ENCODE results near the gene SKIC2.
"Not testable (repeated sequence)": the region's sequence is repeated elsewhere in the genome, so short reads cannot be mapped to it uniquely, and the experiment has no call there.

The SKIC2 gene

DNA sequence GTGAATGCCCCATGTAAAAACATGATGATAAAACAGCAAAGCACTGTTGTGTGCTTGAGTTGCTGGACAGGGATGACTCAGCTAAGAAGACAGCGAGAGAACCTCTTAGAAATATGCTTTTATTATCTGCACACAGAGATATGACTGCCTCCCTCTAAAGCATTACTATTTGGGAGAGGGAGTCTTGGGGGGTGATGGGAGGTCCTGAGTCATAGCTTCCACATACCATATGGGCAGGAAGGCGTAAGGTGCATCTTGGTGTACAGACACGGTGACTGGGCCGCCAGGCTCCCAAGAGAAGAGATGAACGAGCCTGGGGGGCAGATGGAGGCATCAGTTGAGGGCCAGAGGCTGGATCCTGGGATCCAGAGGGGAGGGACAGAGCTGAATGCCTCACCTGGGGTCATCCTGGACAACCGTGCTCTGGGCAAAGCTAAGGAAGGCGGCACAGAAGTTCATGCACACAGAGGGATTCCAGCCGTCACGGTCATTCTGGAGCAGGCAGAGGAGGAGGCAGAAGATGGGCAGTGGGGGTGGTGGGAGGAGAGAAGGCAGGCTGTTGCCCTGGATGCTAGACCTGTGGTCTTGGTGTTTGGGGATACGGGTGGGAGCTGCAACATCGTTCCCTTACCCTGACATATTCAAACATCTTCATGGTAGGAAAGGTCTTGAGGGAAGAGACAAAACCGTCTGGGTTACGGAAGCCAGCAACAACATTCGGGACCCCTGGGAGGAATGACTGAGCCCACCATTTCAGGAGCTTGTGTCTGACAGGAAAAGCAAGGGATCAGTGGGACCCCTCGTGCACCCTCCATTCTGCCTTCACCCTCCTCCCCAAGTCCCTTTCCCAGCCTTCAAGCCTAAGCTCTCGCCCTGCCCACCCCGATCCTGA, 11.0 kb downstream of the SKIC2 start:
- no peak for FAIRE-seq

DNA sequence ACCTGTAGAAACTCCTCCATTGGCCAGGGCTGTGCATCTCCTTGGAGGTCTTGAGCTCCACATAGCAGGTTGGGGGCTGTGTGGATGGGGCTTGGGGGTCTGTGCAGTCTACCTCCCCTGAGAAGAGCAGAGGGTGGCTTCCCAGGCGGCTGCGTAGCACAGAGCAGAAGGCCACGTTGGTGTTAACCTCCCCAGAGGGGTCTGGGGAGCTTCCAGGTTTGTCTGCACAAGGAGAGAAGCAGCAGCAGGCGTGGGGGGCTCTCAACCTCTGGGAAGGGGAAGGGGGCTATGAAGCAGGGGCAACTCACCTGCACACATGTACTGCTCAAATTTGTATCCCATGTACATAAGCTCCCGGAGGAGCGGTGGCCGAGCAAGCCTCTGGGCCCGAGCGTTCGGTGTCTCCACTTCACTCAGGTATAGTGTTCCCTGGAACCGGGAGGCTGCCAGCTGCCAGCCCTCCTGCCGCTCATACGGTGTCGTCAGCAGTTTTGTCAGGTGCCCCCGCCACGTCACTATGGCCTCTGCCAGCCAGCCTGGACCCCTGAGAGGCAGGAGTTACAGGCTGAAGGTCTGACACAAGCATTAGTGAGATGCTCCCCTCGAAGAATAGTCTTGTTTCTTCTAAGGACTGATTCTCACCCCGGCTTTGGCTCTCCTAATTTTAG, 11.8 kb downstream of the SKIC2 start:
- FAIRE-seq = no peak

DNA sequence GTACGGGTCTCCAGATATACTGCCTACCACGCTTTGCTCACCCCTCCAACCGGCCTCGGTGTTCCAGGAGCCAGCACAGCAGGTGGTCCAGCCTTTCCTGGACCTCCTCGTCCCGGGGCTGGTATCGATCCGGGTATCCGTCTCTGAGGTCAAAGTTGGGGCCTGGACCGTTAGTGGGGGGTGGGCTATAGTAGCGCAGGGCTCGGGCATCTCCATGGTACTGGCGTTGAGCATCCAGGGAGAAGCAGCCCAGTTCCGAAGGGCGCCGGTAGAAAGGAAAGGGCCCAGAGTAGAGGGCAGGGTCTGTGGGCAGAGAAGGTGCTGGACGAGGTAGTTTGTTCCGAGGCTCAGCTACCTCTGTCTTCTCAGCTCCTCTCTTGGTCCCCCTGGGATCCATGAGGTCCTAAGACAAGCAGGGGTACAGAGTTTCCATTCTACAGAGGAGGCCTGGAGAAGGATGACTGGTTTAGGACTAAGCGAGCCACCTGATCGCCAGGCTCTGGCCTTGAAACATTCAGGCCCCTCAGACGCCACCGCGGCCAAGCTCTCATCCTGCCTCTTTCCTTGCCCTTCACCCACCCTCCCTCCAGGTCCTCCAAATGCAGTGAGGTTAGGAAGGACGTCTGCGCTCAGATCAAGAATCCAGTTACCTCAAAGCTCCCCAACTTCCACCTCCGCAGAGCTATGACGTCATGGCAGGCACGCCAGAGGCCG, 12.5 kb downstream of the SKIC2 start:
- FAIRE-seq = no peak

DNA sequence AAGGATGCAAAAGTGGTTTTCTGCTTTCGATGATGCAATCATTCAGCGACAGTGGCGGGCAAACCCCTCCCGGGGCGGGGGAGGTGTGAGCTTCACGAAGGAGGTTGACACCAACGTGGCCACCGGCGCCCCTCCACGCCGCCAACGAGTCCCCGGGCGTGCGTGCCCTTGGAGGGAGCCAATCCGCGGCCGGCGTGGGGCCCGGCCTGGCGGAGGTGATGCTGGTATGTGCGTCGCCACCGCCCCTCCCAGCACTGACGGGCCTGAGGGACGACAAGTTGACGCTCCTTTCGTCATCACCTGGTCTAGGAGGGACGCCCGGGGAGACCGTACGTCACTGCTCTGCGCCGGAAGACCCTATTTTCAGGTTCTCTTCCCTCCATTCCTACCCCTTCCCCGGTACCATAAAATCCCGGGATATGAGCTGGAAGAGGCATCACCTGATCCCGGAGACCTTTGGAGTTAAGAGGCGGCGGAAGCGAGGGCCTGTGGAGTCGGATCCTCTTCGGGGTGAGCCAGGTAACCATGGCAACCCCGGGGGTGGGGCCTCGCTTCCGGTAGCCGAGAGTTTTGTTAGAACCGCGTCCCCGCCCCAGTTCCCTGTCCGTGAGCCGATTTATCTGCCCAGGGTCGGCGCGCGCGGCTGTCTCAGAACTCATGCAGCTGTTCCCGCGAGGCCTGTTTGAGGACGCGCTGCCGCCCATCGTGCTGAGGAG, 13.2 kb downstream of the SKIC2 start, which contains the start of gene DXO:
Gene DXO (minus strand): TSS at position 146 of the 716 bp plus-strand sequence. CDS start 463 bp downstream, outside the sequence.
- no peak for FAIRE-seq

DNA sequence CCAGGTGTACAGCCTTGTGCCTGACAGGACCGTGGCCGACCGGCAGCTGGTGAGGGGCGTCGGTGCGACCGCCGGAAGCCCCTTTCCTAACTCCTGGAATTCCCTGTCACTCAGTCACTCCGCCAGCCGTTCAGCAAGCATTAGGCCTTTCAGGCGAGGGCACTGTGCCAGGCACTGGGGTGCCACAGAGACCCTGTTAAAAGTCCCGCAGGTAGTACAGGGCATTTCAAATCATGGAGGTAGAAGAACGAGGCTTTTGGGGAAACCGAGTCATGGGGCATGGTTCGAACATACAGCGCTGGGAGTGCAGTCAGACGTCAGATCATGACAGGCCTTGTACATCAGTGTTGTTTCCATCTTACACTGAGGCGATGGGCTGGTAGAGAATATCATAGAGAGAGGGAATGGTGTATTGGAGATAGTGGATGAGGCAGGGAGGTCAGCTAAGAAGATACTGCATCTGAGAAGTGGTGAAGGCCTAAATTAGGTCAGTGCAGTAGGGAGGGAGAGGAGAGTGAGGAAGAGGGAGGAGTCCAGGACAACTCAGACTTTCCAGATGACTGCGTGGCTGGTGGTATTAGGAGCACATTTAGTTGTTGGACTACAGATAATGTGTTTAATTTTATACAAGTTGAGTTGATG, 13.9 kb downstream of the SKIC2 start:
- no peak for FAIRE-seq

DNA sequence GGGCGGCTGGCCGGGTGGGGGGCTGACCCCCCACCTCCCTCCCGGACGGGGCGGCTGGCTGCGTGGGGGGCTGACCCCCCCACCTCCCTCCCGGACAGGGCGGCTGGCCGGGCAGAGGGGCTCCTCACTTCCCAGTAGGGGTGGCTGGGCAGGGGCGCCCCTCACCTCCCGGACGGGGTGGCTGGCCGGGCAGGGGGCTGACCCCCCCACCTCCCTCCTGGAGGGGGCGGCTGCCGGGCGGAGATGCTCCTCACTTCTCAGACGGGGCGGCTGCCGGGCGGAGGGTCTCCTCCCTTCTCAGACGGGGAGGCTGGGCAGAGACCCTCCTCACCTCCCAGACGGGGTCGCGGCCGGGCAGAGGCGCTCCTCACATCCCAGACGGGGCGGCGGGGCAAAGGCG, 17.1 kb downstream of the SKIC2 start:
- FAIRE-seq = not testable (repeated sequence)

DNA sequence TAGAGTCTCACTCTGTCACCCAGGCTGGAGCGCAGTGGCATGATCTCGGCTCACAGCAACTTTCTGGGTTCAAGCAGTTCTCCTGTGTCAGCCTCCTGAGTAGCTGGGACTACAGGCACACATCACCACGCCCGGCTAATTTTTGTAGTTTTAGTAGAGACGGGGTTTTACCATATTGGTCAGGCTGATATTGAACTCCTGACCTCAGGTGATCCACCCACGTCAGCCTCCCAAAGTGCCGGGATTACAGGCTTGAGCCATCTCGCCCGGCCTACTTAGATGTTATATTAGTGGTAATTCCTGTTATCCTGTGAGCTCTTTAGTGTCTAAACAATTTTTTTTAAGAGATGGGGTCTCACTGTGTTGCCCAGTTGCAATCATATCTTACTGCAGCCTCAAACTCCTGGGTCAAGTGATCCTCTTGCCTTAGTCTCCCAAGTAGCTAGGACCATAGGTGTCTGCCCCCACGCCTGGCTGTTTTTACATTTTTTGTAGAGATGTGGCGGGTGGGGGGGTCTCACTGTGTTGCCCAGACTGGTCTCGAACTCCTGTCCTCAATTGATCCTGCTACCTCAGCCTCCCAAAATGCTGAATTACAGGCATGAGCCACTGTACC, 18.9 kb downstream of the SKIC2 start:
- no peak for FAIRE-seq

DNA sequence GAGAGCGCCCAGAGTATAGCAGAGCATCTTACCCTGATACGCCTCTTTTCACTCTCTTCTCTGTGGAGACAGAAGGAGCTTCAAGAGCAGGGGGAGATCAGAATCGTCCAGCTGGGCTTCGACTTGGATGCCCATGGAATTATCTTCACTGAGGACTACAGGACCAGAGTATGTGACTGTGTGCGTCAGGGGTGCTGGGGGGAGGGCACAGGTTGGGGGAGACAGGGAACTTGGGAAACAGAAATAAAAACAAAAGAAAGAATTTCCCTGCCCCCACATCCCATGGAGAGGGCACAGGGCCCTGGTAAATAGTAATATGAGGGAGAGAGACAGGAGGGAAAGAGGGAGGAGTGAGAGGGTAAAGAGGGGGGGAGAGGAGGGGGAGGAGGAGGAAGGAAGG, 19.9 kb downstream of the SKIC2 start:
- no peak for FAIRE-seq

DNA sequence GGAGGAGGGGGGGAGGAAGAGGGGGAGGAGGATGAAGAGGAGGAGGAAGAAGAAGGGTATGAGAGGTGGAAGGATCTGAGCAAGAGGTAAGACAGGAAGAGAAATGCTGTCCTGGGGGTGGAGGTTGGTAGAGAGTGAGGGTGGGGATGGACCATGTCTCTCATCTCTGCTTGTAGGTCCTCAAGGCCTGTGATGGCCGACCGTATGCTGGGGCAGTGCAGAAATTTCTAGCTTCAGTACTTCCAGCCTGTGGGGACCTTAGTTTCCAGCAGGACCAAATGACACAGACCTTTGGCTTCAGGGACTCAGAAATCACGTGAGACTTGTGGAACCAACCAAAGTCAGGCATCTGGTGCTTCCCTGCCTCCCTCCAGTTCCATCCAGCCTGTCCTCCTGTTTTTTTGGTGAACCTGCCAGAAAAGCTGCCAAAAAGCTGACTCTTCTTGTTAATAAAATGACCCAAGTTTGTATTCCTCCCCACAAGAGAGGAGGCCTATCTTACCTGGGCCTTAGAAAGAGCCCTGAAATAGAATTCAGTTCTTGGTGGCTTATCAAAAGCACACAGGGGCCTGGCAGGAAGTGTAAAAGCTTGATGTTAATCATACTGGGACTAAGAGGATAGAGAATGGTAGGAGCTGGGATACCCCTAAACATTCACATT, 20.4 kb downstream of the SKIC2 start:
- FAIRE-seq = no peak

DNA sequence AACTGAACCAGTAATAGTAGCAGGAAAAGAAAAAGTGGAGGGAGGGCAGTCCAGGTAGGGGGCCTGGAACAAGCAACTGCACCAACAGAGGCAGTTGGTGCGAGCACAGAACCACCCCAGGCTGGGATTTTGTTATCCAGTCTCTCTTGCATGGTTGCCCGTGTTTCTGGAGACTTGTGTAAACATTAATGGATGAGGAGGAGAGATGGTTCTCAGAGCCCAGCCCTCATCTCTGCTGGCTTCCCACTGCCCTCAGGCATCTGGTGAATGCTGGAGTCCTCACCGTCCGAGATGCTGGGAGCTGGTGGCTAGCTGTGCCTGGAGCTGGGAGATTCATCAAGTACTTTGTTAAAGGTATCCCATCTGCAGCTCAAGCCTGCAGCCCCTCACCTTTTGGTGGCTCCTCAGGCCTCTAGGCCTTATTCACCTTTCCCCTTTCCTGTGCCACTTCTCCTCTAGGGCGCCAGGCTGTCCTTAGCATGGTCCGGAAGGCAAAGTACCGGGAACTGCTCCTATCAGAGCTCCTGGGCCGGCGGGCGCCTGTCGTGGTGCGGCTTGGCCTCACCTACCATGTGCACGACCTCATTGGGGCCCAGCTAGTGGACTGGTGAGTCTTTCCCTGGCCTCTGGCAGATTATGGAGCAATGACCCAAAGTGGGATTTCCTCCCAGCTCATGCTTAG, 21.4 kb downstream of the SKIC2 start:
- not testable (repeated sequence) for FAIRE-seq

DNA sequence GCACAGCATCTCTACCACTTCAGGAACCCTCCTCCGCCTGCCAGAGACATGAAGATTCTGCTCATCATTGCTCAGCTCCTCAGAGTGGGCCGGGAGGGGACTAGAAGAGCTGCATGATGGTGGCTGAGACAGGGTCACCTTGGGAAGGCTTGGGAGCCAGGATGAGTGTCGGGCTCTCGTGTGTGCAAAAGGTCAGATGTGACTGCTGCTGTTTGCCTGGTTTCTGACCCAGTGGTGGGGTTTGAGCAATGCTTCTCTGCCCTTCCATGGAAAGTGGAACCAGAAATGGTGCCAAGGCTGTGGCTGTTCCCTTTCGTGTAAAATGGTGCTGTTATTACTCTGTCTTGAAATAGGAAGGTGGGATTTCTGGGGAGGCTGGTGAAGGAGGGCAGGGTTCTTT, 22.0 kb downstream of the SKIC2 start:
- not testable (repeated sequence) for FAIRE-seq

DNA sequence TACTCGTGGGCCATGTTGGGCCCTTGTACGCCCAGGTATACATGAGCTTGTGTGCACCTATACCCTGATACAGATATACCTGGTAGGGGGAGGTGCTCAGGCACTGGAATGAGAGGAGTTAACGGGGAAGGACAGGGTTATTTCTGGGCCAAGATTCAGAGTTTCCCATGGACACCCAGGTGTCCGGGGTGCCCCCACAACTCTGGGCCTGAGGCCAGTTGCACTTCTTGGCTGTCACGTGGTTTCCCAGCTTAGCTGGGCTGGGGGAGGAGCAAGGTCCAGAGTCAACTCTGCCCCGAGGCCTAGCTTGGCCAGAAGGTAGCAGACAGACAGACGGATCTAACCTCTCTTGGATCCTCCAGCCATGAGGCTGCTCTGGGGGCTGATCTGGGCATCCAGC, 22.8 kb downstream of the SKIC2 start, which contains the start of gene C4A:
Gene C4A (plus strand): TSS at position 314 of the 400 bp plus-strand sequence. CDS start 51 bp downstream, at position 365.
- FAIRE-seq = not testable (repeated sequence)

DNA sequence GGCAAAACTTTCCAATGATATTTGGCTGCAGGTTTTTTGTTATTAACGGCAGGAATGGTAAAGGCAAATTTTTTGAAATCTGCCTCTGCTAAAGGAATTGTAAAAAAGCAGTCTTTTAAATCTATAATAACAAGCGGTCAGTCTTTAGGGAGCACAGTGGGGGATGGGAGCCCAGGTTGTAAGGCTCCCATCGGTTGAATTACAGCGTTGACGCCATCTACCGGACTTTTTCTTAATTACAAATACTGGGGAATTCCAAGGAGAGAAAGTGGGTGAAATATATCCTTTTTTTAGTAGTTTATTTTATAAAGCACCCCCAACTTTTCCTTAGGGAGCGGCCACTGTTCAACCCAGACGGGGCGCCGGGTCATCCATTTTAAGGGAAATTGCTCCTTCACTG, 30.4 kb downstream of the SKIC2 start:
- not testable (repeated sequence) for FAIRE-seq

DNA sequence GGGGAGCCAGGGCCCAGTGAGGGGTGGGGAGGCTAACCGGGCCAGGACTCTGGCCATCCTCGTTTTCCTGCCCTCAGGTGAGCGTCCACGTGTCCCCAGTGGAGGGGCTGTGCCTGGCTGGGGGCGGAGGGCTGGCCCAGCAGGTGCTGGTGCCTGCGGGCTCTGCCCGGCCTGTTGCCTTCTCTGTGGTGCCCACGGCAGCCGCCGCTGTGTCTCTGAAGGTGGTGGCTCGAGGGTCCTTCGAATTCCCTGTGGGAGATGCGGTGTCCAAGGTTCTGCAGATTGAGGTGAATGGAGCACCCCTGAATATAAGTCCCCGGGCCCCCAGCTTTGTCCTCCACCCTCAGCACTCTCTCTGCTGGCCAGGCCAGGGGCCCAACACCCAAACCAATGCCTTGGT, 35.4 kb downstream of the SKIC2 start:
- FAIRE-seq = not testable (repeated sequence)

DNA sequence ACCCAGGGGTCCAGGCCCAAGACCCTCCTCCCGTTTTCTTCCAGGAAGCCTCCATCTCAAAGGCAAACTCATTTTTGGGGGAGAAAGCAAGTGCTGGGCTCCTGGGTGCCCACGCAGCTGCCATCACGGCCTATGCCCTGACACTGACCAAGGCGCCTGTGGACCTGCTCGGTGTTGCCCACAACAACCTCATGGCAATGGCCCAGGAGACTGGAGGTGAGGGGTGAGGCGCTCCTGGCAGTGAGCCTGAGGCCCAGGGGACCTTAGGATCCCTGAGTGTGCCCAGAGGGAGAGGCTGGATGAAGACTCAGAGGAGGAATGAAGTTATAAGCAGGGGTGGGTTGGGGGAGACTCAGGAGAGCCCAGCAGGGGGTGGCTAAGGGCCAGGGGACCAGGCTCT, 37.4 kb downstream of the SKIC2 start:
- not testable (repeated sequence) for FAIRE-seq

DNA sequence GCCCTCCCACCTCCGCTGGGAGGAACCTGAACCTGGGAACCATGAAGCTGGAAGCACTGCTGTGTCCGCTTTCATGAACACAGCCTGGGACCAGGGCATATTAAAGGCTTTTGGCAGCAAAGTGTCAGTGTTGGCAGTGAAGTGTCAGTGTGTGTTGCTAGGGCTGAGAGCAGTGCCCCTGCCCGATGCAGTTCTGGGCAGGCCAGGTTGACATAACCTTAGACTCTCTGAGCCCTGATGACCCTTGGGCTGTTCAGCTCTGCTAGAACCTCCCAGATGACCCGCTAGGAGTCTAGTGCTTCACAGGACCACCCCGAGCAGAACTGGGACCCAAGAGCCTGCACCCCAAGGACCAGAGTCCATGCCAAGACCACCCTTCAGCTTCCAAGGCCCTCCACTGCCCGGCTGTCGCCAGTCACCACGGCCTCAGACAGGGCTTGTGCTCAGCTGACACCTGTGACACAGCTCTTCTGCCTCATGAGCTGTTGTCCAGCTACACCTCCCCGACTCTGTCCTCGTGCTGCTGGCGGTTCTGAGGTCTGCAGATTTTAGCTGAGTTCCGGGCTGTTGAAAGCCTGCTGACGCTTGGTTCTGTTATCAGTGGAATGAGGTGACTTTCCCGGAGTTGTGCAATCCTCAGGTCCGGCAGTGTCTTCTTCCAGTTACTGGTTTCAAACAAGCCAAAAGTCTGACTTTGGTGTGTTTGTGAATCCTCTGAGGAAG, 43.7 kb downstream of the SKIC2 start:
- not testable (repeated sequence) for FAIRE-seq

DNA sequence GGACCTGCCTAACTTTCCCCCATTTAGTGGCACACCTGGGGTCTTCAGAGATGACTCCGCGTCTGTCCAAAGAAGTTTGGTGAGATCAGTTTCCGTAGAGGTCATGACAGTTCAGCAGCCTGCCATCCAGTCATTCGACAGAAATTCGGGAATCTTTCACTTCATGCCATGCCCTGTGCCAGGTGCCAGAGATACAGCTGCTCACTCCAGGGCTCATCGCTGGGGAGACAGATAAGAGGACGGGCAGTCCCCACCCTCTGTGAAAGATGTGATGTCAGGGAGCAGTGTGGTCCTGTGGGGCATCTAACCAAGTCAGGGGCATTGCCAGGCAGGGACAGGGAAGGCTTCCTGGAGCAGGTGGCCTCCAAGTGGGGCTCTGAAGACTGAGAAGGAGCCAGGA, 44.3 kb downstream of the SKIC2 start:
- FAIRE-seq = not testable (repeated sequence)

DNA sequence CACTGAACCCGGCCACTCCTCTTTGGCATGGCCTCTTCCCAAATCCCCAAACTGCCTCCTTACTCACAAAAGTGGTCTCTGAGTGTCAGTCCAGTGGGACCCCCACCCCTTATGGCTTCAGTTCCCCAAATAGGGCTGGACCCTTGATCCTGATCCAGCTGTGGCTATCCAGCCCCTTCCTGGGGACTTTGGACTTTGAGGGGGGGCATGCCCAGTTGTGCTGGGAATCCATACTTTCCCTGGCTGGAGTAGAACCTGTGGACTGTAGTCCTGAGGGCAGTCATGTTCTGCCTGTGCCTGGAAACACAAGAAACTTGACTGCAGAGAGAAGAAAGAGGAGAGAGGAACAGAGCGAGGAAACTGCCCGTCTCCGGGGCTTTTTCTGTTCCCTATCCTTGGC, 45.4 kb downstream of the SKIC2 start:
- not testable (repeated sequence) for FAIRE-seq

DNA sequence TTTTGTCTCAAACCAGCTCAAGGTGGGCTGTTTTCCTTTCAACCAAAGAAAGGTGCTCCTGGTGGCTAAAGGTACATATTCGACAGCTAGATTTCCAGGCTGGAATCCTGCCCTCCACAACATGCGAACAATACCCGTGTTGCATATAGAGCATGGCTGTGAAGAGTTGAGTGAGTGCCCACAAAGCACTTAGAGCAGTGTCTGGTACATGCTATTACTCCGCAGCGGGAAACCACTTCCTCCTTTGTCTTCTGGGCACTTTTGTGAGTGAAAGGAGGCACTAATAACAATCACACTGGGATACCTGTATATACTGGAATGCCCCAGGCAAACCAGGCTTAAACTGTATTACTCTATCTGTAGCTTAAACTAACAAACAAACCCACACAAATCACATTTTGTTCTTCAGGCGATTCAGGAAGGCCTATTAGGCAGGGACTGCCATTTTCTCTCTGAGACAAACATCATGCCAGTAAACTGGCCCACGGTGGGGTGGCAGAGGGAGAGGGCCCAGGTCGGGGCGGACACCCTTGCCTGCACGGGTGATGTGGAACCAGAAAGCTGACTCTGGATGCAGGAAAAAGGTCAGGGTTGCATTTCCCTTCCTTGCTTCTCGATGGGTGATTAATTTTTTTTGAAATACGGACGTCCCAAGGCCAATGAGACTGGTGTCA, 46.0 kb downstream of the SKIC2 start:
- not testable (repeated sequence) for FAIRE-seq
